OCI-LY3 (cell line): ENCODE measurements around the gene NFATC2IP.

ENCODE experiments used
- CTCF ChIP-seq: fragments of 200-600, 300-600 bp; sonication (generic); IDR thresholded peaks from 2 replicates; pipeline ENCODE4 v1.5.1; 2014; ENCODE audit warnings: antibody characterized with exemption, low read length, low read depth
- EZH2phosphoT487 ChIP-seq: fragments of 200-600 bp; shearing (Covaris generic); IDR thresholded peaks from 2 replicates; pipeline ENCODE4 v1.6.1; 2018; ENCODE audit warnings: antibody characterized with exemption, mixed run types, low read depth

GRCh38 chr16:28903344-28904042, 47.2 kb upstream of the NFATC2IP start:
- TF ChIP-seq CTCF (no peak), EZH2phosphoT487 (no peak)
